IPS DF 4.7 (cell line): Measurements from ENCODE around the gene CCNA2.

ENCODE experiments used
- DNase-seq: peaks from one replicate; pipeline ENCODE4 v3.0.0-alpha.2; 2013; ENCODE audit warnings: low spot score; ENCODE audit errors: extremely low read depth

The CCNA2 gene

GRCh38 chr4:121776610-121777401, 46.9 kb downstream of the CCNA2 start:
- DNase-seq = no peak

DNA sequence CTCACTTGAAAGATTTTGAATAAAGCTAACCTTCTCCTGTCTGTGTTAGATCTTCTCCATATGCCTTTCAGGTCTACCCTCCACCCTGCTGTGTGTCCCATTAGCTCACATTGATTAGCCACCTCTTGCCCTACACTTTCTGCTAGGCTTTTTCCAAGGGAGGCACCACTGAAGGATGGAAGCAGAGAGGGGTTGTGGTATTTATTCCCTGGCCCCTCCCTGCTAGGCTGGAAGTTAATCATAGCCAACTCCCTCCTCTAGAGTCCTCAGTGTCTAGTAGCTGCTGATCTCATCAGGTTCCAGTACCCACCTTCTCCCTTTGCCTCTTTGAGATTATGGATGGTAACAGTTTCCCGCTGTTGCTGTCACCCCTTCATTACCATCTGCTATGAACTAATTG, 49.8 kb downstream of the CCNA2 start:
- DNase-seq = no peak

- no peak for DNase-seq
These were observed 51.8 kb downstream of the CCNA2 start for GRCh38 chr4:121771869-121772268.

DNA sequence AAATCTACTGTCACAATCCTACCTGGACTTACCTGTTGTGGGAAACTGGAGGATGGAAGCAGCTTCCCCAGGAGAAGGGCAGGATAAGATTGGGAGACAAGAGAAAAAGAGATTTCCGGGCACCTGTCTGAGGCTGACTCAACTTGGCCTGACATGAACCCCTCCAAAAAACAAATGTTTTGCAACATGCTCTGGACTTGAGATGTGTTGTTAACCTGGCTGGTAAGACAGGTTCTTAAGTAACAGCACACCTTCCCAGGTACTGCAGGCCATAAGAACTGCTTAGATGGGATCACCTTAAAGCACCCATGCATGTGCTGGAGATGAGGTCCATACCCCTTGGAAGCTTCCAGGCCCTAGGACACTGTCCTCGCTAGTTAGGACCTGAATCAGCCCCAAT, 54.3 kb downstream of the CCNA2 start:
- no peak for DNase-seq

- no peak for DNase-seq
These were observed 56.5 kb downstream of the CCNA2 start for GRCh38 chr4:121767166-121767565.
